Measurements from ENCODE around the gene PDXP. TPM values are rescaled to one million over a fixed set of nuclear protein-coding genes. Genes with fewer than 3 reads are reported as not detected.

The PDXP gene
- total RNA-seq, 1 experiment from 2014 or later = 18.4 TPM

- CTCF ChIA-PET = no interaction called here
- no peak for DNase-seq
- Mint-ChIP-seq H3K27me3 (ENCODE audit: unreplicated experiment) (no peaks in the 10 kb centered on the region), H3K4me3 (ENCODE audit: low read depth, unreplicated experiment) (no peak overlapping the region), H3K27ac (ENCODE audit: unreplicated experiment) (no peak overlapping the region), H3K4me1 (ENCODE audit: low read depth, unreplicated experiment) (no peaks in the 10 kb centered on the region), H3K9me3 (ENCODE audit: low read depth, unreplicated experiment) (no peaks in the 10 kb centered on the region), H3K36me3 (ENCODE audit: insufficient read depth, unreplicated experiment) (peaks cover 28% of the 10 kb centered on the region)
- no peak for TF ChIP-seq CTCF (IDR thresholded peaks at IDR 0.05; ENCODE audit: unreplicated experiment)
- intact Hi-C loops (cut with micrococcal nuclease; ENCODE audit: unreplicated experiment) = no loop called here
- BruUV-seq (replicated peaks) = no TSS peak
Observed at GRCh38 chr22:37672206-37672919, 13.8 kb downstream of the PDXP start.

- no peaks in the 10 kb centered on the region for H3K9me3 Mint-ChIP-seq (ENCODE audit: low read depth, unreplicated experiment)
- CTCF ChIA-PET = no interaction called here
- DNase-seq = no peak
- H3K36me3 Mint-ChIP-seq (ENCODE audit: insufficient read depth, unreplicated experiment) = peaks cover 30% of the 10 kb centered on the region
- H3K27me3 Mint-ChIP-seq (ENCODE audit: unreplicated experiment) = no peaks in the 10 kb centered on the region
- H3K27ac Mint-ChIP-seq (ENCODE audit: unreplicated experiment) = no peak overlapping the region
- TF ChIP-seq CTCF (IDR thresholded peaks at IDR 0.05; ENCODE audit: unreplicated experiment) = no peak
- no peaks in the 10 kb centered on the region for H3K4me1 Mint-ChIP-seq (ENCODE audit: low read depth, unreplicated experiment)
- H3K4me3 Mint-ChIP-seq (ENCODE audit: low read depth, unreplicated experiment) = no peak overlapping the region
- no TSS peak for BruUV-seq (replicated peaks)
- intact Hi-C loops (cut with micrococcal nuclease; ENCODE audit: unreplicated experiment) = no loop called here
Observed at GRCh38 chr22:37672920-37673455, 14.5 kb downstream of the PDXP start.

- Mint-ChIP-seq H3K36me3 (ENCODE audit: insufficient read depth, unreplicated experiment) (peaks cover 31% of the 10 kb centered on the region), H3K27ac (ENCODE audit: unreplicated experiment) (peak overlapping the region; percentile 33), H3K9me3 (ENCODE audit: low read depth, unreplicated experiment) (no peaks in the 10 kb centered on the region), H3K4me1 (ENCODE audit: low read depth, unreplicated experiment) (no peaks in the 10 kb centered on the region), H3K4me3 (ENCODE audit: low read depth, unreplicated experiment) (no peak overlapping the region), H3K27me3 (ENCODE audit: unreplicated experiment) (no peaks in the 10 kb centered on the region)
- no peak for TF ChIP-seq CTCF (IDR thresholded peaks at IDR 0.05; ENCODE audit: unreplicated experiment)
- DNase-seq = no peak
- intact Hi-C loops (cut with micrococcal nuclease; ENCODE audit: unreplicated experiment) = no loop called here
- no TSS peak for BruUV-seq (replicated peaks)
- CTCF ChIA-PET = interaction anchor here (0.6 to 2.6 kb wide), 2 partner anchors 13 to 31 kb away, joined by 4 to 16 read pairs; no protein-coding TSS in a partner anchor
Observed at GRCh38 chr22:37674248-37674647, 15.7 kb downstream of the PDXP start.

GRCh38 chr22:37674951-37675929 lies 16.7 kb downstream of the PDXP start, which contains the start of gene LGALS1:
LGALS1 (plus strand) TSS chr22:37675636; CDS start chr22:37675703, 67 bp downstream.
- Mint-ChIP-seq H3K36me3 (ENCODE audit: insufficient read depth, unreplicated experiment) (peaks cover 38% of the 10 kb centered on the region), H3K27me3 (ENCODE audit: unreplicated experiment) (no peaks in the 10 kb centered on the region), H3K4me3 (ENCODE audit: low read depth, unreplicated experiment) (peak within 1 kb of the TSS; percentile 68), H3K27ac (ENCODE audit: unreplicated experiment) (peak within 1 kb of the TSS; percentile 80), H3K9me3 (ENCODE audit: low read depth, unreplicated experiment) (no peaks in the 10 kb centered on the region), H3K4me1 (ENCODE audit: low read depth, unreplicated experiment) (no peaks in the 10 kb centered on the region)
- no TSS peak for BruUV-seq (replicated peaks)
- CTCF ChIA-PET = interaction anchor here (0.5 to 2.6 kb wide), 6 partner anchors 14 to 205 kb away, joined by 3 to 16 read pairs (median 4); no protein-coding TSS in a partner anchor
- intact Hi-C loops (cut with micrococcal nuclease; ENCODE audit: unreplicated experiment) = no loop called here
- TF ChIP-seq CTCF (IDR thresholded peaks at IDR 0.05; ENCODE audit: unreplicated experiment) = no peak
- DNase-seq = peak; percentile 92

All from Calu3 (cell line).